GDM1 (cell line): ENCODE measurements around the gene MYO5B.

Experiments
- DNase-seq: peaks from one replicate; lab custom pipeline; 2025; lab: John Stamatoyannopoulos, UW

MYO5B gene

GRCh38 chr18:50069422-50069821, 125.5 kb downstream of the MYO5B start:
- no peak for DNase-seq

GRCh38 chr18:50065527-50065926, 129.4 kb downstream of the MYO5B start:
- DNase-seq = no peak

GRCh38 chr18:50065039-50065438, 129.9 kb downstream of the MYO5B start:
- DNase-seq = no peak

- DNase-seq = no peak
Measured at GRCh38 chr18:50061876-50062517, 132.9 kb downstream of the MYO5B start.

GRCh38 chr18:50060822-50061221, 134.1 kb downstream of the MYO5B start:
- DNase-seq = no peak

- no peak for DNase-seq
Measured at GRCh38 chr18:50058731-50059130, 136.2 kb downstream of the MYO5B start.

- DNase-seq = no peak
Measured at GRCh38 chr18:50057009-50057408, 137.9 kb downstream of the MYO5B start.

- DNase-seq = no peak
Measured at GRCh38 chr18:50056185-50056584, 138.8 kb downstream of the MYO5B start.

- no peak for DNase-seq
Measured at GRCh38 chr18:50055488-50055887, 139.5 kb downstream of the MYO5B start.

GRCh38 chr18:50053111-50053510, 141.8 kb downstream of the MYO5B start:
- DNase-seq = no peak

- no peak for DNase-seq
Measured at GRCh38 chr18:50051288-50051687, 143.7 kb downstream of the MYO5B start.

- no peak for DNase-seq
Measured at GRCh38 chr18:50045126-50045525, 149.8 kb downstream of the MYO5B start.

GRCh38 chr18:50044402-50044801, 150.5 kb downstream of the MYO5B start:
- DNase-seq = no peak

GRCh38 chr18:50042611-50043010, 152.3 kb downstream of the MYO5B start:
- DNase-seq = no peak

GRCh38 chr18:50039746-50040145, 155.2 kb downstream of the MYO5B start:
- no peak for DNase-seq

GRCh38 chr18:50038448-50038847, 156.5 kb downstream of the MYO5B start:
- no peak for DNase-seq

- no peak for DNase-seq
Measured at GRCh38 chr18:50034029-50034428, 160.9 kb downstream of the MYO5B start.

GRCh38 chr18:50033004-50033403, 161.9 kb downstream of the MYO5B start:
- DNase-seq = no peak

- DNase-seq = no peak
Measured at GRCh38 chr18:50030146-50030545, 164.8 kb downstream of the MYO5B start.

- no peak for DNase-seq
Measured at GRCh38 chr18:50027996-50028395, 167.0 kb downstream of the MYO5B start.

- no peak for DNase-seq
Measured at GRCh38 chr18:50024466-50024865, 170.5 kb downstream of the MYO5B start.

GRCh38 chr18:50022985-50023384, 172.0 kb downstream of the MYO5B start:
- no peak for DNase-seq

GRCh38 chr18:50014606-50015005, 180.3 kb downstream of the MYO5B start:
- no peak for DNase-seq

- DNase-seq = no peak
Measured at GRCh38 chr18:50013363-50014138, 181.4 kb downstream of the MYO5B start.
